Fibroblast of lung (primary cell): Measurements from ENCODE around the gene WASF3. TPM values are rescaled to one million over a fixed set of nuclear protein-coding genes. Genes with fewer than 3 reads are reported as not detected.

Experiments used
- DNase-seq, 2 donors: peaks; one replicate each; pipeline versions ENCODE4 v3.0.0 to v3.0.0-alpha.2; 2010; ENCODE audit warnings: low read depth in 2 of 2
- H2AFZ ChIP-seq: 2 replicates; pipeline ENCODE4 v1.5.1; 2012; ENCODE audit warnings: low read length, control low read depth, inconsistent platforms
- H3K27ac ChIP-seq: 2 replicates; pipeline ENCODE4 v1.5.1; 2011; ENCODE audit warnings: low read length, control low read depth; ENCODE audit not compliant: insufficient read depth
- H3K27me3 ChIP-seq: 2 replicates; pipeline ENCODE4 v1.5.1; 2011; ENCODE audit warnings: mild to moderate bottlenecking, low read length; ENCODE audit not compliant: control insufficient read depth, insufficient read depth
- H3K36me3 ChIP-seq: 2 replicates; pipeline ENCODE4 v1.5.1; 2011; ENCODE audit warnings: low read length; ENCODE audit not compliant: control insufficient read depth, insufficient read depth
- H3K4me1 ChIP-seq: 2 replicates; pipeline ENCODE4 v1.5.1; 2011; ENCODE audit warnings: low read length; ENCODE audit not compliant: control insufficient read depth, insufficient read depth; ENCODE audit errors: extremely low read depth
- H3K4me2 ChIP-seq: 2 replicates; pipeline ENCODE4 v1.5.1; 2011; ENCODE audit warnings: low read length, control low read depth; ENCODE audit not compliant: insufficient read depth; ENCODE audit errors: extremely low read depth
- H3K4me3 ChIP-seq, 4 experiments: fragments of 200-600 bp in 1 of 4; sonication (generic) in 1 of 4; replicated peaks in 1 of 4; 2 replicates each; pipeline ENCODE4 v1.5.1; 2011 to 2016; ENCODE audit warnings: low read length in 4 of 4, low read depth in 3 of 4, mild to moderate bottlenecking in 3 of 4, control low read depth in 2 of 4, inconsistent platforms in 1 of 4, mixed read lengths in 1 of 4; ENCODE audit not compliant: insufficient read depth in 1 of 4; ENCODE audit errors: control extremely low read depth in 1 of 4
- H3K79me2 ChIP-seq: 2 replicates; pipeline ENCODE4 v1.5.1; 2012; ENCODE audit warnings: mild to moderate bottlenecking, low read length, inconsistent platforms; ENCODE audit not compliant: control insufficient read depth, insufficient read depth
- H3K9ac ChIP-seq: 2 replicates; pipeline ENCODE4 v1.5.1; 2011; ENCODE audit warnings: mild to moderate bottlenecking, low read length, control low read depth; ENCODE audit not compliant: insufficient read depth
- H3K9me3 ChIP-seq: 2 replicates; pipeline ENCODE4 v1.5.1; 2012; ENCODE audit warnings: low read depth, low read length; ENCODE audit not compliant: control insufficient read depth, insufficient read depth
- H4K20me1 ChIP-seq: 2 replicates; pipeline ENCODE4 v1.5.1; 2011; ENCODE audit warnings: low read length; ENCODE audit not compliant: control insufficient read depth, insufficient read depth; ENCODE audit errors: extremely low read depth
- EZH2 ChIP-seq: IDR thresholded peaks from 2 replicates; pipeline ENCODE4 v1.5.1; 2012; ENCODE audit warnings: low read length, control low read depth, mild to moderate bottlenecking; ENCODE audit errors: missing control alignments
- polyA plus RNA-seq, 2 donors: library from polyadenylated mRNA; depleted of rRNA in 1 of 2; stranded (reverse) in 1 of 2; unstranded in 1 of 2; fragments of >200 nt; gene quantifications; 2 replicates each; pipeline ENCODE4 v1.2.1, GENCODE V29; 2011 to 2012; ENCODE audit warnings: missing spikeins in 1 of 2
- total RNA-seq: library from RNA; depleted of rRNA; stranded (reverse); fragments of >200 nt; gene quantifications from 2 replicates; pipeline ENCODE4 v1.2.1, GENCODE V29; 2014
- TF ChIP-seq, protein P1 (sequence below), 2 donors: IDR thresholded peaks in 1 of 2; conservative IDR thresholded peaks in 1 of 2; 1 replicate in 1 of 2; 2 replicates in 1 of 2; pipeline ENCODE4 v1.5.1; 2011 to 2012; ENCODE audit warnings: low read length in 2 of 2, control low read depth in 1 of 2, inconsistent platforms in 1 of 2, low read depth in 1 of 2, mild to moderate bottlenecking in 1 of 2

The WASF3 gene
- total and polyA plus RNA-seq, 2 donors (not counting 1 experiment from before 2014, with no cell fraction given): 18.2 to 19.5 TPM

DNA sequence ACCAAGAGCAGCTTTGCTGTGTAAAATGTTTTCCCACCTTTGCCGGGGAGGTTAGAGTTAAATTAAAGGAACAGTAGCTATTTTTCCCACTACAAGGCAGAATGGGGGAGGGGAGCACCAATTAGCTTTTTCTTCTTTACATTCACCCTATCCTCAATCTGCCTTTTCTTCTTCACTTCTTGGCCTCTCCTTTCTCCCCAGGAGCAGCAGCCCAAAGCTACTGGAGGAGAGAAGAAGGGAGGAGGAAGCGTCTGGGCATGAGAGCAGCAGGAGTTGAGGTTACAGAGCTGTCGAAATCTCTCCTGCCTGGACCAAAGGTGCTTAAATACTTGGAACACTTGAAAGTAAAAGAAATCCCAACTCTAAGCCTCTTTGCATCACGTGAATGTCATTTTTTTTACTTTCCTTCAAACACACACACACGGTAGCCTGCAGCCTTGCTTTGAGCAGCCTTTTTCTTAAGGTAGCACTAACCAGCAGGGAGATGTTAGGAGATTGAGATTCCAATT, 39.0 kb upstream of the WASF3 start:
- Histone ChIP-seq H3K27ac (no peak overlapping the region), H3K4me3 (no peak overlapping the region), H4K20me1 (no peaks in the 10 kb centered on the region), H3K36me3 (no peaks in the 10 kb centered on the region), H3K27me3 (no peaks in the 10 kb centered on the region), H3K79me2 (no peaks in the 10 kb centered on the region), H3K9ac (no peak overlapping the region), H3K4me2 (no peak overlapping the region), H3K9me3 (no peaks in the 10 kb centered on the region), H2AFZ (no peak overlapping the region), H3K4me1 (no peaks in the 10 kb centered on the region)
- TF ChIP-seq, protein P1, sequence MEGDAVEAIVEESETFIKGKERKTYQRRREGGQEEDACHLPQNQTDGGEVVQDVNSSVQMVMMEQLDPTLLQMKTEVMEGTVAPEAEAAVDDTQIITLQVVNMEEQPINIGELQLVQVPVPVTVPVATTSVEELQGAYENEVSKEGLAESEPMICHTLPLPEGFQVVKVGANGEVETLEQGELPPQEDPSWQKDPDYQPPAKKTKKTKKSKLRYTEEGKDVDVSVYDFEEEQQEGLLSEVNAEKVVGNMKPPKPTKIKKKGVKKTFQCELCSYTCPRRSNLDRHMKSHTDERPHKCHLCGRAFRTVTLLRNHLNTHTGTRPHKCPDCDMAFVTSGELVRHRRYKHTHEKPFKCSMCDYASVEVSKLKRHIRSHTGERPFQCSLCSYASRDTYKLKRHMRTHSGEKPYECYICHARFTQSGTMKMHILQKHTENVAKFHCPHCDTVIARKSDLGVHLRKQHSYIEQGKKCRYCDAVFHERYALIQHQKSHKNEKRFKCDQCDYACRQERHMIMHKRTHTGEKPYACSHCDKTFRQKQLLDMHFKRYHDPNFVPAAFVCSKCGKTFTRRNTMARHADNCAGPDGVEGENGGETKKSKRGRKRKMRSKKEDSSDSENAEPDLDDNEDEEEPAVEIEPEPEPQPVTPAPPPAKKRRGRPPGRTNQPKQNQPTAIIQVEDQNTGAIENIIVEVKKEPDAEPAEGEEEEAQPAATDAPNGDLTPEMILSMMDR (conservative IDR thresholded peaks at IDR 0.05 in 1 of 2, IDR thresholded peaks at IDR 0.05 in 1 of 2; ENCODE audit: low read depth in 1 of 2, low read length in 2 of 2): no peak
- TF ChIP-seq EZH2: no peak
- no peak for DNase-seq

DNA sequence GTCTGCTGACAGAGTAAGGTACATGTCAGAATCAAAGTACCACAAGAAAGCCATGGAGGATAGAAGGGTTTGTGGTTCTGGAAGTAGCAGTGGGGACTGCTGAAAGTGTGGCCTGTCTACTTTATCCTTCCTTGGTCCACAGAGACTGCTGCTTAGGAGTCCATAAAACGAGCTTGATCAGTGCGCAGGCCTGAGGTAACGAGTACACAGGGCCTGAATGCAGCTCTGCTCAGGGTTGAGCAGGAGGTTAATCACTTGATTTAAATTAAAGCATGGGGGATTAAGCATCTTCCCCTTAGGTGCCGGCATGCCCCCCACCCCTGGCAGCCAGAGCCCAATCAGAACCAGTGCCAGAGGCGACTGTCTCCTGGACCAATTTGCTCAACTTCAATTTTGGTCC, 34.9 kb upstream of the WASF3 start:
- Histone ChIP-seq H3K4me1 (no peaks in the 10 kb centered on the region), H3K27me3 (no peaks in the 10 kb centered on the region), H3K36me3 (no peaks in the 10 kb centered on the region), H3K79me2 (no peaks in the 10 kb centered on the region), H3K4me2 (no peak overlapping the region), H3K4me3 (no peak overlapping the region), H3K27ac (no peak overlapping the region), H3K9me3 (no peaks in the 10 kb centered on the region), H4K20me1 (no peaks in the 10 kb centered on the region), H3K9ac (no peak overlapping the region), H2AFZ (no peak overlapping the region)
- TF ChIP-seq EZH2: no peak
- DNase-seq: no peak

DNA sequence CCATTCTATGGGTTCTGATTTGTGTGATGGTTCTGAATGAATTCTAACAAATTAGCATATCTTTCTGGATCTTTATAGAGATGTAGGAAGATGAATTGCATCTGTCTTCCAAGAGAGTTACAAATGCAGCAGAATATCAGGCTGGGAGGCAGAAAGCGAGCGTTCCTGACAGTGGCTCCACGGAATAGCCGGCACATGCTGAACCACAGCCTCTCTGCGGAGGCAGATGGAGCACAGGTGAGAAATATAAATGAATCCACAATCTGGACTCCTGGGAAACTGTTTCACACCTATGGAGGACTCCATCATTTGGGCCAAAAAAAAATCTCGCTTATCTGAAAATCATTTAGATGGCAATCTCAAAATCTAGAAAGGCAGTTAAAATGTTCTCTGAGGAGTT, 34.5 kb upstream of the WASF3 start:
- no peaks in the 10 kb centered on the region for H3K79me2 ChIP-seq
- no peak for DNase-seq
- H4K20me1 ChIP-seq: no peaks in the 10 kb centered on the region
- no peak overlapping the region for H3K4me3 ChIP-seq
- no peak overlapping the region for H3K9ac ChIP-seq
- H3K4me1 ChIP-seq: no peaks in the 10 kb centered on the region
- no peaks in the 10 kb centered on the region for H3K9me3 ChIP-seq
- H3K4me2 ChIP-seq: no peak overlapping the region
- no peaks in the 10 kb centered on the region for H3K36me3 ChIP-seq
- no peak for TF ChIP-seq EZH2
- TF ChIP-seq, protein P1 (conservative IDR thresholded peaks at IDR 0.05 in 1 of 2, IDR thresholded peaks at IDR 0.05 in 1 of 2; ENCODE audit: low read depth in 1 of 2, low read length in 2 of 2): no peak
- no peaks in the 10 kb centered on the region for H3K27me3 ChIP-seq
- H2AFZ ChIP-seq: no peak overlapping the region
- no peak overlapping the region for H3K27ac ChIP-seq
